SU-DHL-6 (cell line): Measurements from ENCODE around the gene BCAS3.

Experiments
- EZH2phosphoT487 ChIP-seq: fragments of 200-600 bp; sonication (generic), shearing (Covaris generic); conservative IDR thresholded peaks from 2 replicates; pipeline ENCODE4 v1.6.1; 2018; ENCODE audit warnings: mild to moderate bottlenecking, antibody characterized with exemption, low read length, moderate library complexity, mixed read lengths
- TF ChIP-seq, protein P1 (sequence below): fragments of 200-600 bp; sonication (generic); IDR thresholded peaks from one replicate; pipeline ENCODE4 v1.5.1; 2017; ENCODE audit warnings: antibody characterized with exemption, mild to moderate bottlenecking, low read length, moderate library complexity; ENCODE audit not compliant: insufficient read depth, poor library complexity, severe bottlenecking

DNA sequence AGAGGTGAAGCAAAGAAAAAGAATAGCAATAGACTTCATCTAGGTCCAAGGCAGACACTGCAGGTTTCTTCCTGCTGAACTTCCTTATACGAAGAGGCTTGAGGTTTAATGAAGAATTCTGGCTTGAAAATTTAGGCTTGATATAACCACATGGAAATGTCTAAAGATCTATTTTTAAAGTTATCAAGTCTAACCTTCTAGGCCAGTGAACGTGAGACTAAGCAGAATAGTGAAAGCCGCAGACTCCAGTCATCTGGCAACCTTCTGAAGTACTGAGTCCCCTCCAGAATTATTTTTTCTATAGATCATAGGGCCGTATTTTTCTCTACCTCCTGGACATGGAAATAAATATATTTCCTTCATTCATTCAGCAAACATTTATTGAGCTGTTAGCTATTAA lies 333.6 kb downstream of the BCAS3 start:
- TF ChIP-seq, protein P1, sequence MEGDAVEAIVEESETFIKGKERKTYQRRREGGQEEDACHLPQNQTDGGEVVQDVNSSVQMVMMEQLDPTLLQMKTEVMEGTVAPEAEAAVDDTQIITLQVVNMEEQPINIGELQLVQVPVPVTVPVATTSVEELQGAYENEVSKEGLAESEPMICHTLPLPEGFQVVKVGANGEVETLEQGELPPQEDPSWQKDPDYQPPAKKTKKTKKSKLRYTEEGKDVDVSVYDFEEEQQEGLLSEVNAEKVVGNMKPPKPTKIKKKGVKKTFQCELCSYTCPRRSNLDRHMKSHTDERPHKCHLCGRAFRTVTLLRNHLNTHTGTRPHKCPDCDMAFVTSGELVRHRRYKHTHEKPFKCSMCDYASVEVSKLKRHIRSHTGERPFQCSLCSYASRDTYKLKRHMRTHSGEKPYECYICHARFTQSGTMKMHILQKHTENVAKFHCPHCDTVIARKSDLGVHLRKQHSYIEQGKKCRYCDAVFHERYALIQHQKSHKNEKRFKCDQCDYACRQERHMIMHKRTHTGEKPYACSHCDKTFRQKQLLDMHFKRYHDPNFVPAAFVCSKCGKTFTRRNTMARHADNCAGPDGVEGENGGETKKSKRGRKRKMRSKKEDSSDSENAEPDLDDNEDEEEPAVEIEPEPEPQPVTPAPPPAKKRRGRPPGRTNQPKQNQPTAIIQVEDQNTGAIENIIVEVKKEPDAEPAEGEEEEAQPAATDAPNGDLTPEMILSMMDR: no peak
- no peak for TF ChIP-seq EZH2phosphoT487
